IMR-90 (cell line): ENCODE measurements around the gene ZNF236. TPM values are rescaled to one million over a fixed set of nuclear protein-coding genes. Genes with fewer than 3 reads are reported as not detected.

Experiments used
- ATAC-seq: fragments of 200-7000 bp; cut with Tn5 transposase; 2 replicates; pipeline ENCODE4 v1.9.1; 2020; ENCODE audit warnings: low read depth, mild to moderate bottlenecking, moderate library complexity
- BruUV-seq: library from RNA; stranded (reverse); fragments of 400-500 nt; replicated peaks from 2 replicates; lab custom pipeline; 2021; lab: Mats Ljungman, UMichigan
- CTCF ChIA-PET: fragments of 300-600 bp; formaldehyde crosslinking; extraction: SDS; loops from one replicate; lab custom pipeline; 2021; ENCODE audit warnings: antibody characterized with exemption; lab: Yijun Ruan, JAX
- POLR2A ChIA-PET: fragments of 300-600 bp; sonication (Branson Sonifier 250); formaldehyde crosslinking; loops from one replicate; lab custom pipeline; 2022; ENCODE audit warnings: antibody characterized with exemption; ENCODE audit not compliant: unreplicated experiment; lab: Charles Lee
- DNase-seq: peaks from one replicate; pipeline ENCODE4 v3.0.0; 2013
- H2AFZ ChIP-seq: replicated peaks from 2 replicates; pipeline ENCODE3; 2013; ENCODE audit warnings: low read length, mild to moderate bottlenecking; ENCODE audit not compliant: poor library complexity
- H2AK5ac ChIP-seq: 2 replicates; pipeline ENCODE4 v1.6.1; 2013; ENCODE audit warnings: low read depth, low read length, inconsistent platforms
- H2AK9ac ChIP-seq: replicated peaks from 2 replicates; pipeline ENCODE3; 2013; ENCODE audit warnings: mild to moderate bottlenecking, low read depth, low read length, moderate library complexity; ENCODE audit not compliant: poor library complexity
- H2BK120ac ChIP-seq: 2 replicates; pipeline ENCODE4 v1.6.1; 2013; ENCODE audit warnings: low read depth, low read length, inconsistent platforms
- H2BK15ac ChIP-seq: 3 replicates; pipeline ENCODE4 v1.6.1; 2013; ENCODE audit warnings: low read depth, low read length, inconsistent platforms
- H2BK20ac ChIP-seq: 2 replicates; pipeline ENCODE4 v1.6.1; 2013; ENCODE audit warnings: low read depth, mild to moderate bottlenecking, inconsistent platforms, low read length, moderate library complexity
- H2BK5ac ChIP-seq: 2 replicates; pipeline ENCODE4 v1.6.1; 2013; ENCODE audit warnings: mild to moderate bottlenecking, low read depth, low read length, inconsistent platforms; ENCODE audit not compliant: poor library complexity, severe bottlenecking
- H3K14ac ChIP-seq: replicated peaks from 2 replicates; pipeline ENCODE4 v1.6.1; 2013; ENCODE audit warnings: low read depth, low read length, inconsistent platforms
- H3K18ac ChIP-seq: 2 replicates; pipeline ENCODE4 v1.6.1; 2013; ENCODE audit warnings: low read depth, low read length, control low read depth
- H3K23ac ChIP-seq: 2 replicates; pipeline ENCODE4 v1.6.1; 2013; ENCODE audit warnings: low read depth, low read length, inconsistent platforms
- H3K27ac ChIP-seq: 2 replicates; pipeline ENCODE4 v1.5.1; 2013; ENCODE audit warnings: mild to moderate bottlenecking, control low read depth, low read length; ENCODE audit not compliant: insufficient read depth
- H3K27me3 ChIP-seq: 2 replicates; pipeline ENCODE4 v1.6.1; 2013; ENCODE audit warnings: low read length; ENCODE audit not compliant: control insufficient read depth, insufficient read depth
- H3K36me3 ChIP-seq: 2 replicates; pipeline ENCODE4 v1.6.1; 2013; ENCODE audit warnings: low read length, mixed read lengths; ENCODE audit not compliant: control insufficient read depth, insufficient read depth
- H3K4ac ChIP-seq: 2 replicates; pipeline ENCODE4 v1.6.1; 2013; ENCODE audit warnings: low read depth, low read length, inconsistent platforms
- H3K4me1 ChIP-seq: 2 replicates; pipeline ENCODE4 v1.6.1; 2013; ENCODE audit warnings: low read length, mixed read lengths; ENCODE audit not compliant: control insufficient read depth, insufficient read depth
- H3K4me2 ChIP-seq: 2 replicates; pipeline ENCODE4 v1.6.1; 2013; ENCODE audit warnings: low read depth, mild to moderate bottlenecking, control low read depth, low read length, moderate library complexity
- H3K4me3 ChIP-seq: 2 replicates; pipeline ENCODE4 v1.5.1; 2013; ENCODE audit warnings: low read depth, mild to moderate bottlenecking, control low read depth, low read length, moderate library complexity; ENCODE audit not compliant: insufficient read depth
- H3K56ac ChIP-seq: 2 replicates; pipeline ENCODE4 v1.6.1; 2013; ENCODE audit warnings: low read length, inconsistent platforms; ENCODE audit not compliant: insufficient read depth; ENCODE audit errors: extremely low read depth
- H3K79me1 ChIP-seq, 2 experiments: 2 replicates each; pipeline ENCODE4 v1.6.1; 2013; ENCODE audit warnings: low read length in 2 of 2, inconsistent platforms in 1 of 2, low read depth in 1 of 2
- H3K9ac ChIP-seq: 2 replicates; pipeline ENCODE4 v1.6.1; 2013; ENCODE audit warnings: low read depth, low read length, control low read depth
- H3K9me1 ChIP-seq: 2 replicates; pipeline ENCODE4 v1.6.1; 2013; ENCODE audit warnings: low read length, inconsistent platforms; ENCODE audit not compliant: insufficient read depth
- H3K9me3 ChIP-seq: 2 replicates; pipeline ENCODE4 v1.6.1; 2013; ENCODE audit warnings: low read length; ENCODE audit not compliant: control insufficient read depth, insufficient read depth
- H4K20me1 ChIP-seq: 2 replicates; pipeline ENCODE4 v1.6.1; 2013; ENCODE audit warnings: low read length, inconsistent platforms; ENCODE audit not compliant: insufficient read depth
- H4K5ac ChIP-seq: 2 replicates; pipeline ENCODE4 v1.6.1; 2013; ENCODE audit warnings: mild to moderate bottlenecking, low read depth, low read length, control low read depth
- H4K8ac ChIP-seq, 2 experiments: 2 replicates each; pipeline ENCODE4 v1.6.1; 2013; ENCODE audit warnings: low read depth in 2 of 2, low read length in 2 of 2, control low read depth in 1 of 2, inconsistent platforms in 1 of 2
- H4K91ac ChIP-seq: 2 replicates; pipeline ENCODE4 v1.6.1; 2013; ENCODE audit warnings: low read depth, low read length, inconsistent platforms; ENCODE audit not compliant: insufficient read depth
- MAFK ChIP-seq: IDR thresholded peaks from 2 replicates; pipeline ENCODE4 v1.6.1; 2012; ENCODE audit warnings: low read depth, low read length, improper control_type of control experiment
- NFE2L2 ChIP-seq: fragments of 150-350 bp; IDR thresholded peaks from 2 replicates; pipeline ENCODE4 v1.6.1; 2016; ENCODE audit warnings: low read depth, mild to moderate bottlenecking, low read length
- WGBS, 2 experiments: methylation state at CpG; one replicate each; pipeline versions ENCODE4 v1.1.5 to v1.1.7; 2013; ENCODE audit warnings: missing lambda C conversion rate in 2 of 2; ENCODE audit not compliant: insufficient read length in 1 of 2; ENCODE audit errors: extremely low coverage in 2 of 2; 5-methylcytosine and 5-hydroxymethylcytosine counted together
- dilution Hi-C: fragments of 300-500 bp; cut with HindIII; formaldehyde crosslinking; loops from one replicate; pipeline ENCODE4 v1.14.3; 2018; ENCODE audit warnings: low sequenced_read_pairs; ENCODE audit not compliant: unreplicated experiment
- in situ Hi-C: fragments of 300-500 bp; cut with MboI; formaldehyde crosslinking; loops from 3 replicates; pipeline ENCODE4 v1.14.3; 2019; ENCODE audit warnings: low sequenced_read_pairs, inconsistent platforms, mixed read lengths
- intact Hi-C: fragments of 100-400 bp; cut with micrococcal nuclease; formaldehyde crosslinking; loops from 2 replicates; pipeline ENCODE4 v1.10.0; 2022
- polyA plus RNA-seq, 3 experiments: library from polyadenylated mRNA; depleted of rRNA; stranded (reverse); fragments of >200 nt; gene quantifications; 2 replicates each; pipeline ENCODE4 v1.2.3, GENCODE V29; 2012; ENCODE audit warnings: low replicate concordance in 1 of 3
- total RNA-seq: library from RNA; depleted of rRNA; stranded (reverse); fragments of >200 nt; gene quantifications from 2 replicates; pipeline ENCODE4 v1.2.3, GENCODE V29; 2012
- TF ChIP-seq, protein P1 (sequence below): conservative IDR thresholded peaks from 2 replicates; pipeline ENCODE4 v1.5.1; 2012; ENCODE audit warnings: mild to moderate bottlenecking, low read depth, low read length, improper control_type of control experiment
- TF ChIP-seq, protein P2 (sequence below): fragments of 150-350 bp; IDR thresholded peaks from 2 replicates; pipeline ENCODE4 v1.6.1; 2016; ENCODE audit warnings: low read depth, mild to moderate bottlenecking, low read length, moderate library complexity, borderline replicate concordance

The ZNF236 gene
- total and polyA plus RNA-seq, 2 of the 4 experiments (the other 2 are of a cell fraction): 3.6 to 9.7 TPM

DNA sequence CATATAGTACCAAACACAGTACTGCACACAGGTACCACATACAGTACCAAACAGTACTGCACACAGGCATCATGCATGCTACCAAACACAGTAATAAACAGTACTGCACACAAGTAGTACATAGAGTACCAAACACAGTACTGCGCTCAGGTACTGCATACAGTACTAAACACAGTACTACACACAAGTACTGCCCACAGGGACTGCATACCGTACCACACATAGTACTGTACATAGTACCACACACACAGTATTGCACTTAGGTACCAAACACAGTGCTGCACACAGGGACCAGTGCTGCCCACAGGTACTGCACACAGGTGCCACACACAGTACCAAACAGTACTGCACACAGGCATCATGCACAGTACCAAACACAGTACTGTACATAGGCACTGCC lies 74.9 kb downstream of the ZNF236 start:
- Histone ChIP-seq H3K27ac (no peak overlapping the region), H4K5ac (no peak overlapping the region), H3K18ac (no peak overlapping the region), H2BK15ac (no peak overlapping the region), H2AK9ac (no peak overlapping the region), H4K8ac (no peak overlapping the region), H2BK20ac (no peak overlapping the region), H4K91ac (no peak overlapping the region), H2BK5ac (no peak overlapping the region), H3K4me1 (no peaks in the 10 kb centered on the region), H2AK5ac (no peak overlapping the region), H3K56ac (no peak overlapping the region), H3K9me3 (no peaks in the 10 kb centered on the region), H3K4me3 (no peak overlapping the region), H2AFZ (no peak overlapping the region), H3K9ac (no peak overlapping the region), H3K14ac (no peak overlapping the region), H2BK120ac (no peak overlapping the region), H3K4ac (no peak overlapping the region), H3K36me3 (peaks cover 40% of the 10 kb centered on the region), H3K23ac (no peak overlapping the region), H3K79me1 (no peaks in the 10 kb centered on the region; a peak in 1 of 4 replicates), H3K9me1 (0 out of 2 replicates have a peak, but pooled peaks cover 6% of the 10 kb centered on the region), H4K20me1 (no peaks in the 10 kb centered on the region), H3K4me2 (no peak overlapping the region), H3K27me3 (no peaks in the 10 kb centered on the region)
- intact Hi-C loops: no loop called here
- DNase-seq (no peak), ATAC-seq (no peak)
- TF ChIP-seq NFE2L2 (no peak), MAFK (no peak)
- TF ChIP-seq, protein P1, sequence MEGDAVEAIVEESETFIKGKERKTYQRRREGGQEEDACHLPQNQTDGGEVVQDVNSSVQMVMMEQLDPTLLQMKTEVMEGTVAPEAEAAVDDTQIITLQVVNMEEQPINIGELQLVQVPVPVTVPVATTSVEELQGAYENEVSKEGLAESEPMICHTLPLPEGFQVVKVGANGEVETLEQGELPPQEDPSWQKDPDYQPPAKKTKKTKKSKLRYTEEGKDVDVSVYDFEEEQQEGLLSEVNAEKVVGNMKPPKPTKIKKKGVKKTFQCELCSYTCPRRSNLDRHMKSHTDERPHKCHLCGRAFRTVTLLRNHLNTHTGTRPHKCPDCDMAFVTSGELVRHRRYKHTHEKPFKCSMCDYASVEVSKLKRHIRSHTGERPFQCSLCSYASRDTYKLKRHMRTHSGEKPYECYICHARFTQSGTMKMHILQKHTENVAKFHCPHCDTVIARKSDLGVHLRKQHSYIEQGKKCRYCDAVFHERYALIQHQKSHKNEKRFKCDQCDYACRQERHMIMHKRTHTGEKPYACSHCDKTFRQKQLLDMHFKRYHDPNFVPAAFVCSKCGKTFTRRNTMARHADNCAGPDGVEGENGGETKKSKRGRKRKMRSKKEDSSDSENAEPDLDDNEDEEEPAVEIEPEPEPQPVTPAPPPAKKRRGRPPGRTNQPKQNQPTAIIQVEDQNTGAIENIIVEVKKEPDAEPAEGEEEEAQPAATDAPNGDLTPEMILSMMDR: no peak
- TF ChIP-seq, protein P2, sequence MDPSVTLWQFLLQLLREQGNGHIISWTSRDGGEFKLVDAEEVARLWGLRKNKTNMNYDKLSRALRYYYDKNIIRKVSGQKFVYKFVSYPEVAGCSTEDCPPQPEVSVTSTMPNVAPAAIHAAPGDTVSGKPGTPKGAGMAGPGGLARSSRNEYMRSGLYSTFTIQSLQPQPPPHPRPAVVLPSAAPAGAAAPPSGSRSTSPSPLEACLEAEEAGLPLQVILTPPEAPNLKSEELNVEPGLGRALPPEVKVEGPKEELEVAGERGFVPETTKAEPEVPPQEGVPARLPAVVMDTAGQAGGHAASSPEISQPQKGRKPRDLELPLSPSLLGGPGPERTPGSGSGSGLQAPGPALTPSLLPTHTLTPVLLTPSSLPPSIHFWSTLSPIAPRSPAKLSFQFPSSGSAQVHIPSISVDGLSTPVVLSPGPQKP: no peak
- in situ Hi-C loops: no loop called here
- dilution Hi-C loops: no loop called here
- POLR2A ChIA-PET: no interaction called here
- CTCF ChIA-PET: no interaction called here
- no CpG with 5 or more reads among the region's 2 CpGs for WGBS, 2 experiments
- BruUV-seq: no TSS peak
